SK-N-DZ (cell line): ENCODE data around the gene DHRSX.
"Not testable (repeated sequence)": the region's sequence is repeated elsewhere in the genome, so short reads cannot be mapped to it uniquely, and the experiment has no call there.

ENCODE experiments used
- DNase-seq: peaks from one replicate; pipeline ENCODE4 v3.0.0-alpha.2; 2015; ENCODE audit warnings: low spot score

DHRSX gene

DNA sequence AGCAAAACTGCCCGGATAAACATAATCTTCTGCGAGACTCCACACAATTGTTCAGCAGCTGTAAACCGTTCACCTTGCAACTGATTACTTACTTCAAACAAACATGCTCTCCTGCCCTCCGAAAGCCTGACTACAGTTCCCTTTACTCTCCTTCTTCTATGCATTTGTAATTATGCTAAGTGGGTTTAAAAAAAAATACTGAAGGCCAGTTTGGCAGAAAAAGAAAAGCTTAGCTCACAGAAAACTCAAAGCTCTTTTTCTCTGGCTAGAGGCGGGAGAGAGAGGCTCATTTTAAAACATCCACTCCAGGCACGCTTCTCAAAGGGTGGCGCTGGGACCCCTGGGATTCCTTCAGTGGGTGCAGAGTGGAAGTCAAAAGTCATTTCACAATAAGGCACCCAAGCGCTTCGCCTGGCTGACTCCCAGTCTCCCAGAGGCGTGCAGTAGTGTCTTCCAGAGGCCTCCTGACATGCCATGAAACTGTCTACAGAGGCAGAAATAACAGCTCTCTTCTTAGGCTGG is 1.9 kb downstream of the DHRSX start:
- DNase-seq: no peak

DNA sequence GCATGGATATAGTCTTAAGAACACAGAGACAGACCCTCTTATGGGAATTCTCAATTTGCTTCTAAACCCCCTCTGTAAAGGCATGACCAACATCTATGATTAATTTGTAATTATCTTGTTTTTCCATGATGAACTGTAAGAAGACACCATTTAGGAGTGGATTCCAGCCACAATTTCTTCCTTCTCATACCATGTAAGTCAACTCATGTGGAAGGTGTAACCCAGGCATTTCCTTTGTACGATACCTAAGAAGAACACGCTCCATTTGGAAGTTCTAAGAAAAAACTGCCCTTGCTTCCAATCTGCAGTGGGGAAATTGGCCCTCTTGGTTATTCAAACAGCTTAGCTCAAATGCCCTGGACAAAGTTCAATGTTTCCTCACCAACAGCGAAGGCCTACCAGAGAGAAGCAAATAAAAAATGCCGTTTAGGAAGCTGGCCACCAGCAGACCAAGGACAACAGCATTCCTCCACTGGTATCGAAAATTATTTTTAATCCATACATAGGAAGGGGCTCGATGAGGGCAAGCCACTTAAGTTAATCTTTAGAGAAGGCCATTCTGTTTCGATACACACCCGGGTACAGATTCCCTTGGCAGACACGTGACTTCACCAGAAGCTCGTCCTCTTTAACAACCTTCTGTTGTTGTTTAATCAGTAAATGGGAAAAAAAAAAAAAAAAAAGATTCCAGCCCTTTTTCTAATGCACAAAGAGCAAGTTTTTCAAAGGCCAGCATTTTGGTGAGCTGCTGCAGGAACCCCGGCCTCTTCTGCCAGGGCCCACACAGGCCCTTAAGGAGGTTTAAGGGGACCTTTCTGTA is 2.6 kb downstream of the DHRSX start:
- no peak for DNase-seq

GRCh38 chrX:2495595-2495994 is 5.2 kb downstream of the DHRSX start:
- no peak for DNase-seq

- DNase-seq: no peak
Measured at GRCh38 chrX:2492531-2493218, 8.1 kb downstream of the DHRSX start.

GRCh38 chrX:2490634-2491033 is 10.1 kb downstream of the DHRSX start:
- no peak for DNase-seq

- DNase-seq: no peak
Measured at GRCh38 chrX:2489446-2490445, 11.0 kb downstream of the DHRSX start.

DNA sequence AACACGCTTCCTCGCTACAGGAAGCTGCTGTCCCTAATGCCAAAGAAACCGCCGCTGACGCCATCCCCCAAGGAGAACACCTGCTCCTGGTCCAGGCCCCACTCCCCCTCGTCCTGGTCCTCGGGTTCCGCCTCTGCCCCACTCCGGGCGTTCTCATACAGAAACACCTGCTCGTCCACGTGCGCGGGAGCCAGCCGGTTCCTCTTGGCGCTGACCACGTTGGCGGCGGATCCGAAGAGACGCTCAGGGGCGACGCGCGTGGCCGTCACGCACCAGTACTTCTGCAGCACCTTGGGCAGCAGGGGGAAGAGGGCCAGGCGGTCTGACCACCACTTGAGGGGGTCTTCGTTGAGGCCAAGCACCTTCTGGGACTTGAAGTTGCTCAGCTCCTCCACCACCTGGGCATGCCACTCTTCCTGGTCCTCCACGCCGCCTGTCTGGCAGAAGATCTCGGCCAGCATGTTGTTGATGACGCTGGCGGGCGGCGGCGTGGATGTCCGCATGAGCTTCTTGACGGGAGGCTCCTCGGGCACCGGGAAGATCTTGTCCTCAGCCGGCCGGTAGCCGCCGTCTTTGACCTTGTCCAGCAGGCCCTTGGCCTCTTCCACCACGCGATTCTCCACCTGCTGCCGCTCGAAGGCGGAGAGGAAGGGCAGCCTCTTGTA is 12.0 kb downstream of the DHRSX start:
- DNase-seq: no peak

GRCh38 chrX:2487366-2487765 is 13.4 kb downstream of the DHRSX start:
- no peak for DNase-seq

DNA sequence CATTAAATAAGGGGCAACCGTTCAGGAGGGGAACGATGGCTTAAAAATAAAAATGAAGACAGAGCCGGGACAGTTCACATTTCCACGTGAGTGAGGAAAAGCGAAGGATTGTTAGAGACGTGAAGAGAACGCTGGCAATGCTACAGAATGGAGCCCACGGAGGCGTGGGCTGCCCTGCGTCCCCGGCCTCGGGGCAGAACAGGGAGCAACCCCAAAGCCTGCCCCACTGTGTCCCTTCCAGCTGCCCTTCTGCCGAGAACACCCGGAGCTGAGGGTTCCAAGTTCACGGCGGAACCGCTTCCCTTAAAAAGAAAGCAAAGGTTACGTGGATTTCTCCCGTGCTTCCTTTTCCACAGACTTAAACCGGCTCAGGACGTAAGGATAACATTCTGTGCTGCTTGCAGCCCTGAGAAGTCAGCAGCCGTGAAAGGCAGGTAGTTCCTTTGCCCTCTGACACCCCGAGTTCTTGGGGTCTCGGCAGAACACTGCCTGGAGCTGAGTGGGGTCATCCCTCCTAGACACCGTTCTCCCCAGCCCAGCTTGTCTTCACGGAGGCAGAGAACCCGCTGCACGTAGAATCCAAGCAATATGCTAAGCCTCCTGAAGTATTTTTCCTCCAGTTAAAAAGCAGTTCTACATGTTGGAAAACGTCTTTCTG is 14.2 kb downstream of the DHRSX start:
- no peak for DNase-seq

GRCh38 chrX:2485789-2486345 is 14.9 kb downstream of the DHRSX start:
- DNase-seq: no peak

DNA sequence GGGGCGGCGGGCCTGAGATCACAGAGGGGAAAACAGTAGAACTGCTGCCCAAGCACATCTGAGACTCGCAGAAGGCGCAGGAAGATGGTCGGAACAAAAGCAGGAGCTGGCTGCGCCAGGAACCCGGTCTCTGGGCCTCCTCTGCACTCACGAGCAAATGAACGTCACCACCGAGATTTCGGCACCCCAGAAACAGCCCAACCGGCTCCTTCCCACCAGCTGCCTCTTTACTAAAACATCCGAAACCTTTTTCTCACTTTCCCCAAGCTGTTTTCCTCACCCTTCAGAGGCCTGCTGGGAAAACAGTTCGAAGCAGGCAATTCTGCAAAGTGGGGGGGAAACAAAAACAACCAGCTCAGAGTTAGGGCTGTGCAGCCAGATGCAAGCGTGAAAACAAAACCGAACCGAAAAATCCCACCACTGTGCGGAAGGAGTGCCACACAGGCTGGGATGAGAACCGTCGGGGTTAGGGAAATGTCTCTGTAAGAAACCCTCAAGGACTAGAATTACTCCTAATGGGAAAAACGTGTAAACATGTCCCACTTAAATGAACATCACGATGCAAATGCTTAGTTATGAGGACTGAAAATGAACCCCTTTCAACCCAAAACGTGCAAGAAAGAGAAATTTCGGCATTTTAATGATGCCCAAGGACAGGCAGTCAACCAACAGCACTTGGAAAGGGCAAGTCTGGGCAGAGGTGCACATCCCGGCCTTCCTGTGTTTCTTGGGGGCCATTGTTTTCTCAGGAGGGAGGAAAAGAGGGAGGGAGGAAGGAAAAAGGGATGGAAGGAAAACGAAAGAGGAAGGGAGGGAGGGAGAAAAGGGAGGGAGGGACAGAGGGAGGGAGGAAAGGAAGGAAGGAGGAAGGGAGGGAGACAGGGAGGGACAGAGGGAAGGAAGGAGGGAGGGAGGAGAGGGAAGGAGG is 15.8 kb downstream of the DHRSX start:
- no peak for DNase-seq

DNA sequence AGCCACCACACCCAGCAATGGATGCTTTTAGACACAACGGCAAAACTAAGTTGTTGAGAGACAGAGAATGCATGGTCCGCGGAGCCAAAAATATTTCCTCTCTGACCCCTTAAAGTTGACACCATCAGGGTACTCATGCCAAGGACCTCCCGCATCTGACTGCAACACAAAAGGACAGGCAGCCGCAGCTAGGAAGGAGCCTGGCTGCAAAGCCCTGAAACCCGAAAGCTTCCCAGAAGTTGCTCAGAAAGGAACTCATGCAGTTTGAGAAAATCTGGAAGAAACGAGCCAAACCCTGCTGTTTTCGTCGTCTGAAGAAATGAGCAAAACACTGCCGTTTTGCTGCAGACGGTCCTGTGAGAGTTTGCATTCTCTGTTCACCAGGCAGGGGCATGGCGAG is 16.5 kb downstream of the DHRSX start:
- DNase-seq: no peak

DNA sequence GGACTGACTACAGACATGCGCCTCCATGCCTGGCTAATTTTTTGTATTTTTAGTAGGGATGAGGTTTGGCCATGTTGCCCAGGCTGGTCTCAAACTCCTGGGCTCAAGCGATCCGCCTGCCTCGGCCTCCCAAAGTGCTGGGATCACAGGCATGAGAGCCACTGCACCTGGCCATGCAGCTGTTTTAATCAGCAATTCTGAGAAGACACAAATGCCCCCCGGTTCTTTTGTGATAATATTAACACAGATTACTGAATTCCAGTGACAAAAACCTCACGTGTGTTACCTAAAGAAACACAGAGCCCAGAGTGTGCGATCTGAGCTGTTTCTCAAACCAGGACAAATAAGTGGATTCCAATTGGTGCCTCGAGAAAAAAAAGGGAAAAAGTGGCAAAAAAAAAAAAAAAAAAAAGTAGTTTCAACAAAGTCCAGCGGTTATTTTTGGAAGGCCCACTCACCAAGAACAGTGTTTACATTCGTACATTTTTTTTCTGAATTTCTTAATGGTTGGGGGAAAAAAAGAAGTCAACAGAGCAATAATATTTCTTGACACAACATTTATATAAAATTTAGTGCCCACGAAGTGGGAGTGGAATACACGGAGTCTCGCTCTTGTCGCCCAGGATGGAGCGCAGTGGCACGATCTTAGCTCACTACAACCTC is 17.2 kb downstream of the DHRSX start:
- no peak for DNase-seq

GRCh38 chrX:2481597-2481996 is 19.2 kb downstream of the DHRSX start:
- not testable (repeated sequence) for DNase-seq

DNA sequence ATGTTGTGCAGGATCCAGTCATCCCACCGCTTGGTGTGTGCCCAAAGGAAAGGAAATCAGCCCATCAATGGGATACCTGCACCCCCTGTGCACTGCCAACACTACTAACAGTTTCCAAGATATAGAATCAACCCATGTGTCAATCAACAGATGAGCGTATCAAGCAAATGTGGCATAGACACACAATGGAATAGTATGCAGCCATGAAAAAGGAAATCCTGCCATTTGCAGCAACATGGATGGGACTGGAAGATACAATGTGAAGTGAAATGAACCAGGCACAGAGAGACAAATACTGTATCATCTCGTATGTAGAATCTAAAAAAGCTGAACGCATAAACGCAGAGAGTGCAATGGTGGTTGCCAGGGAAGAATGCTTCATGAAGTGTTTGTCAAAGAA is 20.8 kb downstream of the DHRSX start:
- not testable (repeated sequence) for DNase-seq

- no peak for DNase-seq
Measured at GRCh38 chrX:2479420-2479780, 21.4 kb downstream of the DHRSX start.

DNA sequence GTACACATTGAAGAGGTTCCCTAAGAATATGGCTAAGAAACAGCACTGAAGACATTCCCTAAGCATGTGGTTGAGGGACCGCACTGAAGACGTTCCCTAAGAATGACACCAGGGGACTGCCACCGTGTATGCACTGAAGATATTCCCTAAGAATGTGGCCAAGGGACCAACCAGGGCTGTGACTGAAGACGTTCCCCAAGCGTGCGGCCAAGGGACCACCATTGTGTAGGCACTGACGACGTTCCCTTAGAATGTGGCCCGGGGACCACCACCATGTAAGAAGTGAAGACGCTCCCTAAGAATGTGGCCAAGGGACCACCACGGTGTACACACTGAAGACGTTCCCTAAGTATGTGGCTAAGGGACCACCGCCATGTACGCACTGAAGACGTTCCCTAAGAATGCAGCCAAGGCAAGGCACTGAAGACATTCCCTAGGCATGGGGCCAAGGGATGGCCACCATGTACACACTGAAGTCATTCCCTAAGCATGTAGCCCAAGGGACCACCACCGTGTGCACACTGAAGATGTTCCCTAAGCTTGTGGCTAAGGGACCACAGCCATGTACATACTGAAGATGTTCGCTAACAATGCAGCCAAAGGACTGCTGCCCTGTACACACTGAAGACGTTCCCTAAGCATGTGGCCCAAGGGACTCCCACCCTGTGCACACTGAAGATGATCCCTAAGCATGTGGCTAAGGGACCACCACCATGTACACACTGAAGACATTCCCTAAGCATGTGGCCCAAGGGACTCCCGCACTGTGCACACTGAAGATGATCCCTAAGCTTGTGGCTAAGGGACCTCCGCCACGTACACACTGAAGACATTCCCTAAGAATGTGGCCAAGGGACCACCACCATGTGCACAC is 22.0 kb downstream of the DHRSX start:
- no peak for DNase-seq

DNA sequence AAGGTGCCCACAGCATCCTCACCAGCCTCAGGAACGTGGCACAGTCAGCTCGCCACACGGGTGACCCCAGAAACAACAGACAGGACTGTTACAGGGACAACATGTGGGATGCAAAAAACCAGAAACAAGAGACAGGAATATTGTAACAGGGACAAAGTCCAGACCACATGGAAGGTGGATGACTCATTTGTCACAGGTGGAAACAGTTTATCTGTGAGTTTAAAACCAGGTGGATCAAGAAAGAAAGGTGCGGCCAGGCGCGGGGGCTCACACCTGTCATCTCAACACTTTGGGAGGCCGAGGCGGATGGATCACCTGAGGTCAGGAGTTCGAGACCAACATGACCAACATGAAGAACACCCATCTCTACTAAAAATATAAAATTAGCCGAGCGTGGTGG is 23.5 kb downstream of the DHRSX start:
- not testable (repeated sequence) for DNase-seq
